Activated T-cell treated with anti-CD3 and anti-CD28 coated beads, Interleukin-2, amount 50 U/mL, for 72 hours (primary cell): Measurements from ENCODE around the gene MGAT4A. TPM values are rescaled to one million over a fixed set of nuclear protein-coding genes. Genes with fewer than 3 reads are reported as not detected.
"Not testable (repeated sequence)": the region's sequence is repeated elsewhere in the genome, so short reads cannot be mapped to it uniquely, and the experiment has no call there.

Experiments
- ATAC-seq, 2 donors: fragments of 150-1000 bp; cut with Tn5 transposase; replicated peaks in 1 of 2; 2 replicates each; pipeline ENCODE4 v1.10.0; 2021; ENCODE audit warnings: moderate library complexity in 2 of 2, mild to moderate bottlenecking in 1 of 2
- DNase-seq, 2 donors: peaks; one replicate each; pipeline ENCODE4 v3.0.0; 2021 to 2022; ENCODE audit warnings: mixed read lengths in 1 of 2
- H3K27ac Mint-ChIP-seq: one replicate; pipeline ENCODE4 v1.8.0; 2022; ENCODE audit warnings: mild to moderate bottlenecking, moderate library complexity, mixed read lengths
- H3K27me3 Mint-ChIP-seq: one replicate; pipeline ENCODE4 v1.8.0; 2022; ENCODE audit warnings: low read depth, mixed read lengths
- H3K36me3 Mint-ChIP-seq, 2 donors: one replicate each; pipeline ENCODE4 v1.8.0; 2022; ENCODE audit warnings: mixed read lengths in 2 of 2, mild to moderate bottlenecking in 1 of 2; ENCODE audit not compliant: insufficient read depth in 2 of 2
- H3K4me1 Mint-ChIP-seq: one replicate; pipeline ENCODE4 v1.8.0; 2022; ENCODE audit warnings: low read depth, mixed read lengths
- H3K4me3 Mint-ChIP-seq, 2 donors: one replicate each; pipeline ENCODE4 v1.8.0; 2022; ENCODE audit warnings: mild to moderate bottlenecking in 2 of 2, mixed read lengths in 2 of 2, moderate library complexity in 2 of 2
- H3K9me3 Mint-ChIP-seq, 2 donors: one replicate each; pipeline ENCODE4 v1.8.0; 2022; ENCODE audit warnings: mixed read lengths in 2 of 2
- total RNA-seq, 2 donors: library from RNA; stranded (reverse); gene quantifications; one replicate each; pipeline ENCODE4 v1.2.3, GENCODE V29; 2022

Gene MGAT4A
- total RNA-seq, 2 donors from 2014 or later = 108 to 109 TPM

DNA sequence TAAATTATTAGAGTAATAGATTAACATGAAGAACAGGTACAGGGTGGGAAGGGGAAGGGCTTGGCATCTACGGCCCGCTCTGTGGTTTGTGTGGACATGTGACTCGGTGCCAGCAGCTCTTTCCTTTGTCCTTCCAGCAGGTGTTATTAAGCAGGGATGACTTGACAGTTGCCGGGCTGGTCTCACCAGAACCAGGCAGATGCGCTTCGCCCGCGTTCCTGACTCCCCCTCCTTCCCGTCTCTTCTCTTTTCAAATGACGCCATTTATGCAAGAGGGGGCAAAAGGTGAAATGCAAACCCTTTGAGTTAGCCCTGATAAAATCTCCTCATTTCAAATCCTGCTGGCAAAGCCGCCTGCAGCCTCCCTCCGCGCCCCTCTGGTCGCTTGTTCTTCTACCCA lies 38.9 kb upstream of the MGAT4A start:
- no peak for DNase-seq
- Mint-ChIP-seq H3K27me3 (no peaks in the 10 kb centered on the region), H3K9me3 (no peaks in the 10 kb centered on the region), H3K4me3 (peak overlapping the region; percentile 83 to 95), H3K27ac (peak overlapping the region; percentile 81), H3K36me3 (peaks cover 1 to 6% of the 10 kb centered on the region in 2 donors), H3K4me1 (peaks cover 88% of the 10 kb centered on the region)
- no peak for ATAC-seq

DNA sequence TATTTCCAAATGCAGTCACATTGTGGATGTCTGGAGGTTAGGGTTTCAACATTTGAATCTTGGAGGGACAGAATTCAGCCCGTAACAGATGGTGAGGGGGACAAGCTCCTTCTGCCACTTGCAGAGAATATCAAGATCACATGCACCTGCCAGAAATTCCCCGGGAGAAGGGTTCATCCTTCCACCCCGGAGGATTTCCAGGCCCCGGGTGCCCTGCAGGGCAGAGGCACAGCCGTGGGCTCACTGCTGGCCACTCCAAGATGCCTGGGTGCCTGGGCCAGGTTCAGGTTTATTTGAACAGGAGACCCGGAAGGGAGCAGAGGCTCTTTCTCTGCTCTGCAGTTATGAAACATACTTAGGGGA lies 38.2 kb upstream of the MGAT4A start:
- Mint-ChIP-seq H3K4me3 (peak overlapping the region; percentile 72 to 73), H3K27me3 (no peaks in the 10 kb centered on the region), H3K9me3 (no peaks in the 10 kb centered on the region), H3K27ac (peak overlapping the region; percentile 68), H3K36me3 (peaks cover 1 to 6% of the 10 kb centered on the region in 2 donors), H3K4me1 (peaks cover 85% of the 10 kb centered on the region)
- ATAC-seq = no peak
- no peak for DNase-seq

GRCh38 chr2:98768384-98769113 lies 37.6 kb upstream of the MGAT4A start:
- DNase-seq = peak in 1 of 2 donors; percentile 28
- peak; percentile 43 for ATAC-seq
- H3K9me3 Mint-ChIP-seq = no peaks in the 10 kb centered on the region
- peak overlapping the region; percentile 72 to 73 for H3K4me3 Mint-ChIP-seq
- H3K27me3 Mint-ChIP-seq = no peaks in the 10 kb centered on the region
- H3K4me1 Mint-ChIP-seq = peaks cover 83% of the 10 kb centered on the region
- H3K27ac Mint-ChIP-seq = peak overlapping the region; percentile 68
- H3K36me3 Mint-ChIP-seq = peaks cover 1 to 6% of the 10 kb centered on the region in 2 donors

DNA sequence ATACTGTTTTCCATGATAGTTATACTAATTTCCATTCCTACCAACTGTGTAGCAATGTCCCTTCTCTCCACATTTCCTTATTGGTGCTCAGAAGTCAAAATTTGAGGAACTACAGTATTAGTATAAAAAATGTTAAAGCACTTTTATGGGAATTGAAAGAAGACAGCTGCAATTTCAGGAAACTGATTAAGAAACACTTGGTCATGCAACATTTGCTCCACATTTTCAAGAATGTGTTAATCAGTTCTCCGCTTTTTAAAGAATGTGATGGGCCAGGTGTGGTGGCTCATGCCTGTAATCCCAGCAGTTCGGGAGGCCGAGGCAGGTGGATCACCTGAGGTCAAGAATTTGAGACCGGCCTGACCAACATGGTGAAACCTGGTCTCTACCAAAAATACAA lies 33.6 kb upstream of the MGAT4A start:
- Mint-ChIP-seq H3K9me3 (no peaks in the 10 kb centered on the region), H3K4me1 (peaks cover 81% of the 10 kb centered on the region), H3K27ac (no peak overlapping the region), H3K4me3 (no peak overlapping the region), H3K36me3 (no peaks in the 10 kb centered on the region), H3K27me3 (no peaks in the 10 kb centered on the region)
- no peak for ATAC-seq
- DNase-seq = no peak

- ATAC-seq (no peak), DNase-seq (no peak)
- H3K36me3 Mint-ChIP-seq = no peaks in the 10 kb centered on the region
- H3K4me1 Mint-ChIP-seq = peaks cover 80% of the 10 kb centered on the region
- no peak overlapping the region for H3K27ac Mint-ChIP-seq
- no peak overlapping the region for H3K4me3 Mint-ChIP-seq
- no peaks in the 10 kb centered on the region for H3K27me3 Mint-ChIP-seq
- no peaks in the 10 kb centered on the region for H3K9me3 Mint-ChIP-seq
Observed at GRCh38 chr2:98763209-98763951, 32.4 kb upstream of the MGAT4A start.

- Mint-ChIP-seq H3K27ac (peak overlapping the region; percentile 41), H3K4me3 (peak overlapping the region in 1 of 2 donors; percentile 81), H3K4me1 (peaks cover 80% of the 10 kb centered on the region), H3K27me3 (no peaks in the 10 kb centered on the region), H3K36me3 (no peaks in the 10 kb centered on the region), H3K9me3 (no peaks in the 10 kb centered on the region)
- no peak for DNase-seq
- no peak for ATAC-seq
Observed at GRCh38 chr2:98761909-98762308, 31.0 kb upstream of the MGAT4A start.

DNA sequence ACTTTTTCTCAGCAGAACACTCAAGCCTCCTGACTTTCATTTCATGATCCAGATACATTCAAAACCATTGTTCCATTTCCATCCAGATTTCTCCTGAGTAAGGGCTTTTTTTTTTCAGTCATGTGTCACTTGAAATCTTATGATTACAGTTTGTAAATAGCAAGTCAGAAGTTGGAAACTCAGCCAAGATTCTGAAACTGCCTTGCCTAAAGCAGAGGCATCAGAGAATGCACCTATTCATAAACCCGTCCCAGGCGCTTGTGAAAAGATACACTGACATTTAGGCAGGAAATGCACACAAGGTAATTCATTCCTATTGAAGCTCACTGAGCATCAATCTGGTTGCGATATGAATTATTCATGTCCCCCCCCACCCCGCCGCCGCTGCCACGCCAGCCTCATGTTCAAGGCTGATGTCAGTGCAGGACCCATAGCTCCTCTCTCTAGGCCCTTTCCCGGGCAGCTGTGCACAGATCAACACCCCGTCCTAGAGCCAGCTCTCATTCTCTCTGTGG lies 30.4 kb upstream of the MGAT4A start:
- ATAC-seq (peak; percentile 80 to 84), DNase-seq (peak; percentile 71 to 81)
- Mint-ChIP-seq H3K4me3 (peak overlapping the region; percentile 30 to 81), H3K27ac (peak overlapping the region; percentile 88), H3K9me3 (no peaks in the 10 kb centered on the region), H3K27me3 (no peaks in the 10 kb centered on the region), H3K4me1 (peaks cover 76% of the 10 kb centered on the region), H3K36me3 (no peaks in the 10 kb centered on the region)

GRCh38 chr2:98759827-98760625 lies 29.1 kb upstream of the MGAT4A start:
- peak overlapping the region in 1 of 2 donors; percentile 31 for H3K4me3 Mint-ChIP-seq
- H3K27me3 Mint-ChIP-seq = no peaks in the 10 kb centered on the region
- DNase-seq (no peak), ATAC-seq (no peak)
- H3K27ac Mint-ChIP-seq = no peak overlapping the region
- no peaks in the 10 kb centered on the region for H3K9me3 Mint-ChIP-seq
- H3K36me3 Mint-ChIP-seq = no peaks in the 10 kb centered on the region
- H3K4me1 Mint-ChIP-seq = peaks cover 68% of the 10 kb centered on the region

- H3K27me3 Mint-ChIP-seq = no peaks in the 10 kb centered on the region
- H3K9me3 Mint-ChIP-seq = no peaks in the 10 kb centered on the region
- H3K36me3 Mint-ChIP-seq = no peaks in the 10 kb centered on the region
- H3K27ac Mint-ChIP-seq = no peak overlapping the region
- peaks cover 68% of the 10 kb centered on the region for H3K4me1 Mint-ChIP-seq
- H3K4me3 Mint-ChIP-seq = peak overlapping the region in 1 of 2 donors; percentile 29
- ATAC-seq (no peak), DNase-seq (no peak)
Observed at GRCh38 chr2:98759338-98759737, 28.4 kb upstream of the MGAT4A start.

- Mint-ChIP-seq H3K36me3 (no peaks in the 10 kb centered on the region), H3K4me3 (peak overlapping the region; percentile 79 to 85), H3K4me1 (peaks cover 61% of the 10 kb centered on the region), H3K9me3 (no peaks in the 10 kb centered on the region), H3K27ac (peak overlapping the region; percentile 88), H3K27me3 (no peaks in the 10 kb centered on the region)
- peak; percentile 50 to 52 for DNase-seq
- ATAC-seq = peak; percentile 62 to 75
Observed at GRCh38 chr2:98757904-98758421, 27.0 kb upstream of the MGAT4A start.

- H3K27me3 Mint-ChIP-seq = no peaks in the 10 kb centered on the region
- no peak for DNase-seq
- H3K4me3 Mint-ChIP-seq = no peak overlapping the region
- H3K36me3 Mint-ChIP-seq = no peaks in the 10 kb centered on the region
- ATAC-seq = no peak
- peaks cover 26% of the 10 kb centered on the region for H3K4me1 Mint-ChIP-seq
- no peaks in the 10 kb centered on the region for H3K9me3 Mint-ChIP-seq
- H3K27ac Mint-ChIP-seq = no peak overlapping the region
Observed at GRCh38 chr2:98753801-98754200, 22.9 kb upstream of the MGAT4A start.

GRCh38 chr2:98752711-98753110 lies 21.8 kb upstream of the MGAT4A start:
- ATAC-seq, H3K27ac Mint-ChIP-seq, H3K36me3 Mint-ChIP-seq, H3K4me3 Mint-ChIP-seq, H3K9me3 Mint-ChIP-seq, DNase-seq, H3K27me3 Mint-ChIP-seq: not testable (repeated sequence)
- peaks cover 27% of the 10 kb centered on the region for H3K4me1 Mint-ChIP-seq
